Uterus (tissue), 4 donors: ENCODE data around the gene ISL2. TPM values are rescaled to one million over a fixed set of nuclear protein-coding genes. Genes with fewer than 3 reads are reported as not detected.

Source experiments
- DNase-seq, 2 donors: peaks; one replicate each; pipeline ENCODE4 v3.0.0-alpha.2; 2019 to 2020
- H3K27ac ChIP-seq, 2 donors: fragments of 200-600 bp; sonication (generic); 1 replicate in 1 of 2; 2 replicates in 1 of 2; pipeline ENCODE4 v1.5.1; 2016 to 2018
- H3K27me3 ChIP-seq, 2 donors: fragments of 200-600 bp; sonication (generic); one replicate each; pipeline ENCODE4 v1.5.1; 2018 to 2019; ENCODE audit warnings: control low read depth in 1 of 2
- H3K36me3 ChIP-seq, 2 donors: fragments of 200-600 bp; sonication (generic); one replicate each; pipeline ENCODE4 v1.5.1; 2019; ENCODE audit warnings: control low read depth in 1 of 2
- H3K4me1 ChIP-seq, 2 donors: fragments of 200-600 bp; sonication (generic); one replicate each; pipeline ENCODE4 v1.5.1; 2018 to 2019; ENCODE audit warnings: control low read depth in 1 of 2
- H3K4me3 ChIP-seq, 2 donors: fragments of 200-600 bp; sonication (generic); 1 replicate in 1 of 2; 2 replicates in 1 of 2; pipeline ENCODE4 v1.5.1; 2018 to 2019; ENCODE audit warnings: mild to moderate bottlenecking in 1 of 2
- H3K9me3 ChIP-seq, 2 donors: fragments of 200-600 bp; sonication (generic); one replicate each; pipeline ENCODE4 v1.5.1; 2019; ENCODE audit warnings: control low read depth in 1 of 2
- POLR2A ChIP-seq, 2 donors: fragments of 450-650 bp; IDR thresholded peaks; one replicate each; pipeline ENCODE4 v1.6.1; 2016; ENCODE audit warnings: antibody characterized with exemption in 2 of 2, mild to moderate bottlenecking in 1 of 2, moderate library complexity in 1 of 2
- intact Hi-C: fragments of 100-400 bp; cut with DNase I; formaldehyde crosslinking; loops from one replicate; pipeline ENCODE4 v1.15.1; 2023; ENCODE audit warnings: low total_unique reads
- total RNA-seq, 4 donors: library from RNA; depleted of rRNA in 3 of 4; stranded (reverse); fragments of >200 nt in 3 of 4; gene quantifications; one replicate each; pipeline versions ENCODE4 v1.1.0 to v1.2.4, GENCODE V29; 2014 to 2023
- TF ChIP-seq, protein P1 (sequence below), 4 experiments: fragments of 200-600 bp in 2 of 4; fragments of 450-650 bp in 2 of 4; sonication (generic) in 2 of 4; IDR thresholded peaks; one replicate each; pipeline ENCODE4 v1.5.1; 2016 to 2019; ENCODE audit warnings: antibody characterized with exemption in 4 of 4, mild to moderate bottlenecking in 2 of 4, moderate library complexity in 1 of 4
- donor health status: DM: yes; HTN: yes; CAD: no.

ISL2 gene
- total RNA-seq, 4 donors from 2014 or later, result 0.48 TPM; not detected in 3

- Histone ChIP-seq H3K27ac (no peak overlapping the region), H3K4me3 (no peak overlapping the region), H3K36me3 (no peaks in the 10 kb centered on the region), H3K4me1 (peaks cover 0 to 42% of the 10 kb centered on the region in 2 donors), H3K27me3 (peaks cover 66 to 76% of the 10 kb centered on the region in 2 donors), H3K9me3 (no peaks in the 10 kb centered on the region)
- TF ChIP-seq POLR2A (IDR thresholded peaks at IDR 0.05), result no peak
- TF ChIP-seq, protein P1, sequence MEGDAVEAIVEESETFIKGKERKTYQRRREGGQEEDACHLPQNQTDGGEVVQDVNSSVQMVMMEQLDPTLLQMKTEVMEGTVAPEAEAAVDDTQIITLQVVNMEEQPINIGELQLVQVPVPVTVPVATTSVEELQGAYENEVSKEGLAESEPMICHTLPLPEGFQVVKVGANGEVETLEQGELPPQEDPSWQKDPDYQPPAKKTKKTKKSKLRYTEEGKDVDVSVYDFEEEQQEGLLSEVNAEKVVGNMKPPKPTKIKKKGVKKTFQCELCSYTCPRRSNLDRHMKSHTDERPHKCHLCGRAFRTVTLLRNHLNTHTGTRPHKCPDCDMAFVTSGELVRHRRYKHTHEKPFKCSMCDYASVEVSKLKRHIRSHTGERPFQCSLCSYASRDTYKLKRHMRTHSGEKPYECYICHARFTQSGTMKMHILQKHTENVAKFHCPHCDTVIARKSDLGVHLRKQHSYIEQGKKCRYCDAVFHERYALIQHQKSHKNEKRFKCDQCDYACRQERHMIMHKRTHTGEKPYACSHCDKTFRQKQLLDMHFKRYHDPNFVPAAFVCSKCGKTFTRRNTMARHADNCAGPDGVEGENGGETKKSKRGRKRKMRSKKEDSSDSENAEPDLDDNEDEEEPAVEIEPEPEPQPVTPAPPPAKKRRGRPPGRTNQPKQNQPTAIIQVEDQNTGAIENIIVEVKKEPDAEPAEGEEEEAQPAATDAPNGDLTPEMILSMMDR (IDR thresholded peaks at IDR 0.05), result no peak
- DNase-seq, result no peak
- intact Hi-C loops, result no loop called here
Observed at GRCh38 chr15:76337696-76338485, 1.3 kb downstream of the ISL2 start.

DNA sequence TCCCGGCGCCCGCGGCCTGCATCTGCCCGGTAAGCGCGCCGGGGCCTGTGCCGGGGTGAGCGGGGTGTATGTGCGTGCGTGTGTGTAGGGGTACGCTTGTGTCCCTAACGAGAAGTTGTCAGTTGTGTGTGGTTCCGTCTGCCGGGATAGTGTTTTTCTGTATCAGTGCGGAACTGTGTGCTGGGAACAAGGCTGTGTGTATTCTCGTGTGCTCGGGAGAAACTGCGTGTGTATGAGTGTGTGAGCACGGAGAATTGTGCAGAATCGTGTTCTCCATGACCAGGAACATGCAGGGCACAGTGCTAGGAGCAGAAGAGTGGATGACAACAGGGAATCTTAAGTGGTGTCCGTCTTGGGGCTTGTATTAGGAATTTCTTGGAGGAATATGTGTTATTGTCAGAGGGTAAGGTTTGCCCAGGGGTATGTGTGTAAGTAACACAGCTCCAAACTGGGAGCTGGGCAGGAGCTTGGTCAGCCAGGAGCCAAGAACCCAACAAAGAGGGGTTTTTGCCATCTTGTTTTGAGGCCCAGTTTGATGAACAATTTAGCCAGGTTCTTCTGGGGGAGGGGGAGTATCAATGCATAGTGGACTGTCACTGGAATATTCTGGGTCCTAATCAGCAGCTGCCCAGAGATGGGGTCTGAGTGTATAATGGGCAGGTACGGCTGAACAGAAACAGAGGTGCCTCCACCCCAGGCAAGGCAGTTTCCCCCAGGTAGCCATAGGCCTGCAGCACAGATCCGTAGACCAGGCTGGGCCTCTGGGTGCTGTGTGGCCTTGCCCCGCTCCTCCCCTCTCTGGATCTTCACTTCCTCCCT, 2.1 kb downstream of the ISL2 start:
- H3K4me3 ChIP-seq, result no peak overlapping the region
- no peak for DNase-seq
- peaks cover 73 to 84% of the 10 kb centered on the region in 2 donors for H3K27me3 ChIP-seq
- no peaks in the 10 kb centered on the region for H3K36me3 ChIP-seq
- H3K27ac ChIP-seq, result no peak overlapping the region
- H3K9me3 ChIP-seq, result no peaks in the 10 kb centered on the region
- peaks cover 0 to 43% of the 10 kb centered on the region in 2 donors for H3K4me1 ChIP-seq
- TF ChIP-seq, protein P1 (IDR thresholded peaks at IDR 0.05), result no peak
- TF ChIP-seq POLR2A (IDR thresholded peaks at IDR 0.05), result no peak
- intact Hi-C loops, result no loop called here

GRCh38 chr15:76339305-76340197, 3.0 kb downstream of the ISL2 start:
- intact Hi-C loops, result no loop called here
- Histone ChIP-seq H3K4me1 (peaks cover 0 to 43% of the 10 kb centered on the region in 2 donors), H3K27me3 (peaks cover 76 to 86% of the 10 kb centered on the region in 2 donors), H3K9me3 (no peaks in the 10 kb centered on the region), H3K27ac (no peak overlapping the region), H3K36me3 (no peaks in the 10 kb centered on the region), H3K4me3 (peak overlapping the region in 1 of 2 donors; percentile 19)
- no peak for DNase-seq
- no peak for TF ChIP-seq POLR2A (IDR thresholded peaks at IDR 0.05)
- TF ChIP-seq, protein P1 (IDR thresholded peaks at IDR 0.05), result no peak

- no peak for TF ChIP-seq POLR2A (IDR thresholded peaks at IDR 0.05)
- TF ChIP-seq, protein P1 (IDR thresholded peaks at IDR 0.05), result no peak
- Histone ChIP-seq H3K27ac (no peak overlapping the region), H3K9me3 (no peaks in the 10 kb centered on the region), H3K4me3 (peak overlapping the region in 1 of 2 donors; percentile 19), H3K36me3 (no peaks in the 10 kb centered on the region), H3K4me1 (peaks cover 0 to 43% of the 10 kb centered on the region in 2 donors), H3K27me3 (peaks cover 77 to 86% of the 10 kb centered on the region in 2 donors)
- intact Hi-C loops, result no loop called here
- DNase-seq, result no peak
Observed at GRCh38 chr15:76340198-76340802, 3.7 kb downstream of the ISL2 start.
